Activated CD4-positive, CD25-positive, alpha-beta regulatory T cell treated with anti-CD3 and anti-CD28 coated beads, Interleukin-2, amount 50 U/mL, for 72 hours (primary cell): ENCODE measurements around the gene SRMS.

Source experiments
- DNase-seq: peaks from one replicate; pipeline ENCODE4 v3.0.0; 2021

The SRMS gene

GRCh38 chr20:63547725-63548480 is at the start of gene SRMS:
SRMS (minus strand) TSS chr20:63547749; CDS start chr20:63547463, 286 bp downstream.
- no peak for DNase-seq

GRCh38 chr20:63596423-63596822 is 48.9 kb upstream of the SRMS start:
- no peak for DNase-seq

GRCh38 chr20:63595416-63596127 is 48.0 kb upstream of the SRMS start:
- DNase-seq, result no peak

- DNase-seq, result no peak
These were observed 46.6 kb upstream of the SRMS start for GRCh38 chr20:63594043-63594561.

- no peak for DNase-seq
These were observed 45.1 kb upstream of the SRMS start for GRCh38 chr20:63592661-63593060.

GRCh38 chr20:63591786-63592355 is 44.3 kb upstream of the SRMS start:
- no peak for DNase-seq

GRCh38 chr20:63591147-63591533 is 43.6 kb upstream of the SRMS start:
- DNase-seq, result no peak

- DNase-seq, result no peak
These were observed 42.9 kb upstream of the SRMS start for GRCh38 chr20:63590218-63591146.

GRCh38 chr20:63589261-63590217 is 42.0 kb upstream of the SRMS start:
- no peak for DNase-seq

GRCh38 chr20:63588641-63589041 is 41.1 kb upstream of the SRMS start:
- no peak for DNase-seq

- no peak for DNase-seq
These were observed 40.4 kb upstream of the SRMS start for GRCh38 chr20:63587776-63588591.

GRCh38 chr20:63587256-63587655 is 39.7 kb upstream of the SRMS start:
- no peak for DNase-seq

GRCh38 chr20:63586797-63587196 is 39.2 kb upstream of the SRMS start:
- no peak for DNase-seq

GRCh38 chr20:63585616-63586565 is 38.3 kb upstream of the SRMS start:
- DNase-seq, result no peak

- no peak for DNase-seq
These were observed 35.0 kb upstream of the SRMS start for GRCh38 chr20:63582382-63583063.

- DNase-seq, result no peak
These were observed 33.4 kb upstream of the SRMS start for GRCh38 chr20:63580796-63581461.

GRCh38 chr20:63579017-63579694 is 31.6 kb upstream of the SRMS start:
- DNase-seq, result no peak
